SKM-1 (cell line): Measurements from ENCODE around the gene NAPSA.
"Not testable (repeated sequence)": the region's sequence is repeated elsewhere in the genome, so short reads cannot be mapped to it uniquely, and the experiment has no call there.

ENCODE experiments used
- DNase-seq: peaks from one replicate; lab custom pipeline; 2025; ENCODE audit not compliant: unreplicated experiment; lab: John Stamatoyannopoulos, UW

The NAPSA gene

GRCh38 chr19:50365434-50366306, at the start of gene NAPSA:
NAPSA (minus strand) TSS chr19:50365639; CDS start chr19:50365621, 18 bp downstream.
- no peak for DNase-seq

DNA sequence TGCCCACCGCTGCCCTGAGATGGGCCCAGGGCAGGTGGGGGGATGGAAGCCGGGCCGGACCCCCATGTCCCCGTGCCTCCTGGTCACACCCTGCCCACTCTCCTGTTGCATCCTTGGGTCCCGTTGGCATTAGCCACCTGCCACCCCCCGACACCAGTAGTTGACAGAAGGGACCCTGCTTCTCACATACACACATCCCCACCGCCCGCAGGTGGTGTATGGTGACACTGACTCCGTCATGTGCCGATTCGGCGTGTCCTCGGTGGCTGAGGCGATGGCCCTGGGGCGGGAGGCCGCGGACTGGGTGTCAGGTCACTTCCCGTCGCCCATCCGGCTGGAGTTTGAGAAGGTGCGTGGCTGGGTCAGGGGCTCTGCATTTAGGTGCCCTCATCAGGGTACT, 48.1 kb upstream of the NAPSA start:
- DNase-seq = no peak

DNA sequence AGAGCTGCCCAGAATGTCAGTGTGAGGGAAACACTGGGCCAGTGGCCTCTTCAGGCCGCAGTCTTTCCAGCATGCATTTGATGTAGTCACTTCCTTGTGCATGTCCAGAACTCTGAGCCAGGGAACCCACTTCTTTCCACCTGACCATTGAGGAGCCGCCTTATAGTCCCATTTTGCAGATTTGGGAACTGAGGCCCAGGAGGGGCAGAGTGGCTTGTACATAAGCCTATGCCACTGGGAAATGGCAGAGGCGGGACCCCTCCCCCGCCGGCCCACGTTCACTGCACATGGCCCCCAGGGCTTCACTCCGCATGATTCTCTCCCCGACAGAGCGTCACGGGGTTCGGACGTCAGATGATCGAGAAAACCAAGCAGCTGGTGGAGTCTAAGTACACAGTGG, 47.7 kb upstream of the NAPSA start:
- DNase-seq = no peak

GRCh38 chr19:50412419-50412818, 47.0 kb upstream of the NAPSA start:
- no peak for DNase-seq

DNA sequence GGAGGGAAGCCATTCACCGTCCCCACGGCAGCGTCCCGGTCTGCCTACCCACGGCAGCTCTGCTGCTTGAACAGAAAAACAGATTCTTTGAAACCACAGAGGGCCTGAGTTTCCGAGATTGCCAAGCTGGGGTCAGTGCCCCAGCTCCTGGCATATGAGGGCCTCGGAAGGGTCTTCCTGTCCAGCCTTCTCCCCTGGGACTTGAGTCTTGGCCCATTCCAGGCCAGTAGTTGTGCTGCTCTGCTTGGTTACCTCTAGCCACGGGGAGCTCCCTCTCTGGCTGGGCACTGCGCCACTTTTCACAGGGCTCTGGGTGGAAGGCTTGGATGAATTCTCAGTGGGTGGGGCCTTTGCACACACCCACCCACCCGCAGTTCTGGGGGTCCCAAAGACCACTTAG, 44.7 kb upstream of the NAPSA start:
- DNase-seq = no peak

- no peak for DNase-seq
Observed at GRCh38 chr19:50409347-50409746, 43.9 kb upstream of the NAPSA start.

DNA sequence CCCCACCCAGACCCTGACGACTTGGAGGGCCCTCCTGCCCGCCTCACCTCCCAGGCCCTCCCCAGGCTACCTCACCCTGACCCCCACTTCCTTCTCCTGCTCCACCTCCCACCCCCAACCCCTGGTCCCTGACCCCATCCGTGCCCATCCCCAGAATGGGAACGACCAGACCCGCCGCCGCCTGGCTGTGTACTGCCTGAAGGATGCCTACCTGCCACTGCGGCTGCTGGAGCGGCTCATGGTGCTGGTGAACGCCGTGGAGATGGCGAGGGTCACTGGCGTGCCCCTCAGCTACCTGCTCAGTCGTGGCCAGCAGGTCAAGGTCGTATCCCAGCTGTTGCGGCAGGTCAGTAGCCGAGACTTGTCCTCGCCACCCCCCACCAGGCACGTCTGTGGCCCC, 41.4 kb upstream of the NAPSA start:
- no peak for DNase-seq

GRCh38 chr19:50406156-50406820, 40.8 kb upstream of the NAPSA start:
- no peak for DNase-seq

GRCh38 chr19:50402544-50403301, 37.3 kb upstream of the NAPSA start:
- no peak for DNase-seq

- no peak for DNase-seq
Observed at GRCh38 chr19:50401605-50402450, 36.4 kb upstream of the NAPSA start.

DNA sequence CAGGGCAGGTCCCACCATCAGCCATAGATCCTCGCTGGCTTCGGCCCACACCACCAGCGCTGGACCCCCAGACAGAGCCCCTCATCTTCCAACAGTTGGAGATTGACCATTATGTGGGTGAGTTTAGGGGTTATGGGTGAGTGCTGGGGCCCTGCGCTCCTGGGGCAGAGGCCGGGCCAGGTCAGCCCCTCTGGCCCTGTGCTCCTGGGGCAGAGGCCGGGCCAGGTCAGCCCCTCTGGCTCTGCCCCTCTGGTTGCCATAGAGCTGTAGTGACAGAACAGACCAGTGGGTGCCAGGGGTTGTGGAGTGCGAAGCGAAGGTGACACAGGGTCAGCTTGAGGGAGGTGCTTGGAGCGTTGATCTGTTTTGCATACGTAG, 33.9 kb upstream of the NAPSA start:
- no peak for DNase-seq

DNA sequence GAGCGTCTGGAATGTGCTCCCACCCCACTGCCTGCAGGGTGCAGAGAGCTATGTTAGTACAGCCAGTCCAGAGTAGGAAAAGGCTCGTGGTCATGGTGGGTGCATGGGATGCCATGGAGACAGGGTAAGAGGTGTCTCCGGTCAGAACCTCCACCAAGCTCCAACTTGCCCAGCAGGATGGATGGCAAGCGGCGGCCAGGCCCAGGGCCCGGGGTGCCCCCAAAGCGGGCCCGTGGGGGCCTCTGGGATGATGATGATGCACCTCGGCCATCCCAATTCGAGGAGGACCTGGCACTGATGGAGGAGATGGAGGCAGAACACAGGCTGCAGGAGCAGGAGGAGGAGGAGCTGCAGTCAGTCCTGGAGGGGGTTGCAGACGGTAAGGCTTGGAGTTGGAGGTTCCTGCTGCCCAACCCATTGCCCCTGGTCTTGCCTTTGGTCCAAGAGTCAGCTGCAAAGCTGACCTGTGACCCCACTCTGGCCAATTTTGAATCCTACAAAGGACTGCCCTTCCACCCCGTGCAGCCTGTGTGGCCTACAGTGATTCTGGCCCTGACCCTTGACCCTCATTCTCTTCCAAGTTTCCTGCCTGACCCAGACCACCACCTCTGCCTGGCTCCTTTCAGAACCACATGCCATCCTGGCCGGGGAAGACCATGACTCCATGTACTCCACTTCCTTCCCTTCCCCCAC, 33.4 kb upstream of the NAPSA start:
- DNase-seq = no peak

GRCh38 chr19:50394017-50394416, 28.6 kb upstream of the NAPSA start:
- DNase-seq = no peak

DNA sequence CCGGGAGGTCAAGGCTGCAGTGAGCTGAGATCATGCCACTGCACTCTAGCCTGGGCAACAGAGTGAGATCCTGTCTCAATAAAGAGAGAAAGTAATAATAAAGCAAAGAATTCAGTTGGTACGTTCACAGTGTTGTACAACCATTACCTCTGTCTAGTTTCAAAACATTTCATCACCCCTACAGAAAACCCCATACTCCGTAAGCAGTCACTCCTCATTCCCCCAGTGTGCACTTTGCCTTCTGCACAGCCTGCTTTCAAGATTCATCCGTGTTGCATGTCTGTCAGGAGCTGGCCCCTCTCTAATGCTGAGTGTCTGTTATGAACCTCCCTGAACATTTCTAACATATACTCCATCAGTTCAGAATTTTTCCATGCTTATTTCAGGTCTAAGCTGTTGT, 28.1 kb upstream of the NAPSA start:
- DNase-seq = no peak

DNA sequence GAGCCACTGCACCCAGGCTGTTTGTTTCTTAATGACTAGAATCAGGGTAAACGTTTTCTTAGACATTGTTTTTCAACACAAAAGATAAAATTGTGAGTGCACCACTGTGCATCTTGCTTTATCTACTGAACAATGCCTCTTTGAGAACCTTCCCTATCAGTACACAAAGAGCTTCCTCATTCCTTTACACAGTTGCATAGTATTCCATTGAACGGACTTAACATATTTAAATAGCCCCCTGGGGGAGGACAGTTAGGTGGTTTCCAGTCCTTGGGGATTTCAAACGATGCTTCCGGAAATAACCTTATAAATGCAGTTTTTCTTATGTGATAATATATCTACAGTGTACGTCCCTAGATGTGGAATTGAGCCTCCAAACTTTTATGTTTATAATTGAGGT, 27.3 kb upstream of the NAPSA start:
- DNase-seq = no peak

DNA sequence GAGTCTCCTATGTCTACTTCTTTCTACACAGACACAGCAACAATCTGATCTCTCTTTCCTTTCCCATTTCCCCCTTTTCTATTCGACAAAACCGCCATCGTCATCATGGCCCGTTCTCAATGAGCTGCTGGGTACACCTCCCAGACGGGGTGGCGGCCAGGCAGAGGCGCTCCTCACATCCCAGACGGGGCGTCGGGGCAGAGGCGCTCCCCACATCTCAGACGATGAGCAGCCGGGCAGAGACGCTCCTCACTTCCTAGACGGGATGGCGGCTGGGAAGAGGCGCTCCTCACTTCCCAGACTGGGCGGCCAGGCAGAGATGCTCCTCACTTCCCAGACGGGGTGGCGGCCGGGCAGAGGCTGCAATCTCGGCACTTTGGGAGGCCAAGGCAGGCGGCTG, 25.5 kb upstream of the NAPSA start:
- DNase-seq = not testable (repeated sequence)

DNA sequence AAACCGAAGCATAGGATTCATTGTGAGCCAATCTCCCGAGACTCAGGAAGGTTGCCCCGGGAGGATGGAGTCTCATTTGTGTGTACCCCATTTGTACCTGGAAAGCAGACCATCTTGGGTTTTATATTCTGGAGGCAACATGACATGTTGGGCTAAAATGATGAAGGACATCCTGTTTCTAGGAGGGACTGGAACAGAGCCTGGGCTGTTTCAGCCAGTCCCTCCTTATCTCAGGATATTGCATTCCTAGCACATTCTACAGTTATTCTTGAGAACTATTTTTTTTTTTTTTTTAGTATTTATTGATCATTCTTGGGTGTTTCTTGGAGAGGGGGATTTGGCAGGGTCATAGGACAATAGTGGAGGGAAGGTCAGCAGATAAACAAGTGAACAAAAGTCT, 24.9 kb upstream of the NAPSA start:
- DNase-seq = not testable (repeated sequence)

GRCh38 chr19:50387868-50388245, 22.4 kb upstream of the NAPSA start:
- no peak for DNase-seq

- DNase-seq = no peak
Observed at GRCh38 chr19:50387176-50387867, 21.9 kb upstream of the NAPSA start.
